HEK293 (cell line): Measurements from ENCODE around the gene ERBB4.
"Not testable (repeated sequence)": the region's sequence is repeated elsewhere in the genome, so short reads cannot be mapped to it uniquely, and the experiment has no call there.

Experiments
- TCF7L2 ChIP-seq: IDR thresholded peaks from 2 replicates; pipeline ENCODE4 v1.6.1; 2011; ENCODE audit warnings: low read depth, mild to moderate bottlenecking, inconsistent platforms, low read length, moderate library complexity, borderline replicate concordance
- ZEB2 ChIP-seq: fragments of 450-650 bp; formaldehyde crosslinking; IDR thresholded peaks from 2 replicates; pipeline ENCODE4 v1.5.1; 2016; ENCODE audit warnings: missing biosample characterization, missing genetic modification characterization
- ZFP69B ChIP-seq: fragments of 450-650 bp; formaldehyde crosslinking; IDR thresholded peaks from 2 replicates; pipeline ENCODE4 v1.5.1; 2016; ENCODE audit warnings: missing biosample characterization, missing genetic modification characterization
- ZNF114 ChIP-seq: fragments of 450-650 bp; formaldehyde crosslinking; IDR thresholded peaks from 2 replicates; pipeline ENCODE4 v1.5.0; 2017; ENCODE audit warnings: missing biosample characterization, missing genetic modification characterization
- ZNF274 ChIP-seq, 2 experiments: fragments of 200-500 bp in 1 of 2; fragments of 450-650 bp in 1 of 2; sonication (Bioruptor generic) in 1 of 2; formaldehyde crosslinking in 1 of 2; IDR thresholded peaks; 2 replicates each; pipeline versions ENCODE4 v1.5.1 to v1.6.1; 2014 to 2016; ENCODE audit warnings: borderline replicate concordance in 1 of 2, inconsistent platforms in 1 of 2, low read length in 1 of 2, missing biosample characterization in 1 of 2, missing genetic modification characterization in 1 of 2
- ZNF747 ChIP-seq: fragments of 450-650 bp; formaldehyde crosslinking; IDR thresholded peaks from 2 replicates; pipeline ENCODE4 v1.5.1; 2016; ENCODE audit warnings: missing biosample characterization, missing genetic modification characterization
- TF ChIP-seq, protein P1 (sequence below): fragments of 450-650 bp; formaldehyde crosslinking; IDR thresholded peaks from 2 replicates; pipeline ENCODE4 v1.5.1; 2016; ENCODE audit warnings: missing biosample characterization, missing genetic modification characterization
- TF ChIP-seq, protein P2 (sequence below): fragments of 450-650 bp; formaldehyde crosslinking; IDR thresholded peaks from 2 replicates; pipeline ENCODE4 v1.5.1; 2016; ENCODE audit warnings: missing biosample characterization, missing genetic modification characterization
- TF ChIP-seq, protein P3 (sequence below): fragments of 450-650 bp; formaldehyde crosslinking; IDR thresholded peaks from 2 replicates; pipeline ENCODE4 v1.5.1; 2016; ENCODE audit warnings: missing biosample characterization, missing genetic modification characterization

DNA sequence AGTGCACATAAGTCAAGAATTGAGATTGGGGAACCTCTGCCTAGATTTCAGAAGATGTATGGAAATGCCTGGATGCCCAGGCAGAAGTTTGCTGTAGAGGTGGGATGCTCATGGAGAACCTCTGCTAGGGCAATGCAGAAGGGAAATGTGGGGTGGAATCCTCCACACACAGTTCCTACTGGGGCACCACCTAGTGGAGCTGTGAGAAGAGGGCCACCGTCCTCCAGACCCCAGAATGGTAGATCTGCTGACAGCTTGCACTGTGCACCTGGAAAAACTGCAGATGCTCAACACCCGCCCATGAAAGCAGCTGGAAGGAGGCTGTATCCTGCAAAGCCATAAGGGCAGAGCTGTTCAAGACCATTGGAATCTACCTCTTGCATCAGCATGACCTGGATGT lies 71.1 kb downstream of the ERBB4 start:
- TF ChIP-seq ZFP69B (tag by site-specific recombination); ZEB2 (tag by site-specific recombination); ZNF274 (IDR thresholded peaks at IDR 0.05; ENCODE audit: low read length); ZNF274 (tag by site-specific recombination; IDR thresholded peaks at IDR 0.05; ENCODE audit: borderline replicate concordance); TCF7L2; ZNF747; ZNF114 (tag by site-specific recombination): not testable (repeated sequence)
- TF ChIP-seq, protein P1, sequence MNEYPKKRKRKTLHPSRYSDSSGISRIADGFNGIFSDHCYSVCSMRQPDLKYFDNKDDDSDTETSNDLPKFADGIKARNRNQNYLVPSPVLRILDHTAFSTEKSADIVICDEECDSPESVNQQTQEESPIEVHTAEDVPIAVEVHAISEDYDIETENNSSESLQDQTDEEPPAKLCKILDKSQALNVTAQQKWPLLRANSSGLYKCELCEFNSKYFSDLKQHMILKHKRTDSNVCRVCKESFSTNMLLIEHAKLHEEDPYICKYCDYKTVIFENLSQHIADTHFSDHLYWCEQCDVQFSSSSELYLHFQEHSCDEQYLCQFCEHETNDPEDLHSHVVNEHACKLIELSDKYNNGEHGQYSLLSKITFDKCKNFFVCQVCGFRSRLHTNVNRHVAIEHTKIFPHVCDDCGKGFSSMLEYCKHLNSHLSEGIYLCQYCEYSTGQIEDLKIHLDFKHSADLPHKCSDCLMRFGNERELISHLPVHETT (tag by site-specific recombination) = not testable (repeated sequence)
- TF ChIP-seq, protein P2, sequence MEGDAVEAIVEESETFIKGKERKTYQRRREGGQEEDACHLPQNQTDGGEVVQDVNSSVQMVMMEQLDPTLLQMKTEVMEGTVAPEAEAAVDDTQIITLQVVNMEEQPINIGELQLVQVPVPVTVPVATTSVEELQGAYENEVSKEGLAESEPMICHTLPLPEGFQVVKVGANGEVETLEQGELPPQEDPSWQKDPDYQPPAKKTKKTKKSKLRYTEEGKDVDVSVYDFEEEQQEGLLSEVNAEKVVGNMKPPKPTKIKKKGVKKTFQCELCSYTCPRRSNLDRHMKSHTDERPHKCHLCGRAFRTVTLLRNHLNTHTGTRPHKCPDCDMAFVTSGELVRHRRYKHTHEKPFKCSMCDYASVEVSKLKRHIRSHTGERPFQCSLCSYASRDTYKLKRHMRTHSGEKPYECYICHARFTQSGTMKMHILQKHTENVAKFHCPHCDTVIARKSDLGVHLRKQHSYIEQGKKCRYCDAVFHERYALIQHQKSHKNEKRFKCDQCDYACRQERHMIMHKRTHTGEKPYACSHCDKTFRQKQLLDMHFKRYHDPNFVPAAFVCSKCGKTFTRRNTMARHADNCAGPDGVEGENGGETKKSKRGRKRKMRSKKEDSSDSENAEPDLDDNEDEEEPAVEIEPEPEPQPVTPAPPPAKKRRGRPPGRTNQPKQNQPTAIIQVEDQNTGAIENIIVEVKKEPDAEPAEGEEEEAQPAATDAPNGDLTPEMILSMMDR (tag by site-specific recombination) = not testable (repeated sequence)
- TF ChIP-seq, protein P3, sequence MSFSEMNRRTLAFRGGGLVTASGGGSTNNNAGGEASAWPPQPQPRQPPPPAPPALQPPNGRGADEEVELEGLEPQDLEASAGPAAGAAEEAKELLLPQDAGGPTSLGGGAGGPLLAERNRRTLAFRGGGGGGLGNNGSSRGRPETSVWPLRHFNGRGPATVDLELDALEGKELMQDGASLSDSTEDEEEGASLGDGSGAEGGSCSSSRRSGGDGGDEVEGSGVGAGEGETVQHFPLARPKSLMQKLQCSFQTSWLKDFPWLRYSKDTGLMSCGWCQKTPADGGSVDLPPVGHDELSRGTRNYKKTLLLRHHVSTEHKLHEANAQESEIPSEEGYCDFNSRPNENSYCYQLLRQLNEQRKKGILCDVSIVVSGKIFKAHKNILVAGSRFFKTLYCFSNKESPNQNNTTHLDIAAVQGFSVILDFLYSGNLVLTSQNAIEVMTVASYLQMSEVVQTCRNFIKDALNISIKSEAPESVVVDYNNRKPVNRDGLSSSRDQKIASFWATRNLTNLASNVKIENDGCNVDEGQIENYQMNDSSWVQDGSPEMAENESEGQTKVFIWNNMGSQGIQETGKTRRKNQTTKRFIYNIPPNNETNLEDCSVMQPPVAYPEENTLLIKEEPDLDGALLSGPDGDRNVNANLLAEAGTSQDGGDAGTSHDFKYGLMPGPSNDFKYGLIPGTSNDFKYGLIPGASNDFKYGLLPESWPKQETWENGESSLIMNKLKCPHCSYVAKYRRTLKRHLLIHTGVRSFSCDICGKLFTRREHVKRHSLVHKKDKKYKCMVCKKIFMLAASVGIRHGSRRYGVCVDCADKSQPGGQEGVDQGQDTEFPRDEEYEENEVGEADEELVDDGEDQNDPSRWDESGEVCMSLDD (tag by site-specific recombination) = not testable (repeated sequence)
